NCI-H2227 treated with DMSO at 0.1 percent for 48 hours (cell line): ENCODE results near the gene PTBP2.
"Not testable (repeated sequence)": the region's sequence is repeated elsewhere in the genome, so short reads cannot be mapped to it uniquely, and the experiment has no call there.

ENCODE experiments used
- DNase-seq: peaks from one replicate; lab custom pipeline; 2025; lab: John Stamatoyannopoulos, UW

Gene PTBP2

GRCh38 chr1:96741335-96741734 is 19.8 kb downstream of the PTBP2 start:
- DNase-seq, result no peak

- DNase-seq, result no peak
These were observed 25.1 kb downstream of the PTBP2 start for GRCh38 chr1:96746440-96747420.

GRCh38 chr1:96747565-96747964 is 26.0 kb downstream of the PTBP2 start:
- no peak for DNase-seq

- no peak for DNase-seq
These were observed 26.5 kb downstream of the PTBP2 start for GRCh38 chr1:96748078-96748477.

- no peak for DNase-seq
These were observed 28.0 kb downstream of the PTBP2 start for GRCh38 chr1:96749618-96750017.

GRCh38 chr1:96752394-96752793 is 30.8 kb downstream of the PTBP2 start:
- DNase-seq, result no peak

GRCh38 chr1:96756789-96757188 is 35.2 kb downstream of the PTBP2 start:
- DNase-seq, result no peak

- not testable (repeated sequence) for DNase-seq
These were observed 41.0 kb downstream of the PTBP2 start for GRCh38 chr1:96762586-96762985.

GRCh38 chr1:96763514-96763913 is 41.9 kb downstream of the PTBP2 start:
- no peak for DNase-seq

GRCh38 chr1:96764469-96764868 is 42.9 kb downstream of the PTBP2 start:
- no peak for DNase-seq

- DNase-seq, result no peak
These were observed 50.3 kb downstream of the PTBP2 start for GRCh38 chr1:96771847-96772246.

GRCh38 chr1:96772349-96772748 is 50.8 kb downstream of the PTBP2 start:
- no peak for DNase-seq

- DNase-seq, result no peak
These were observed 51.4 kb downstream of the PTBP2 start for GRCh38 chr1:96772972-96773371.

- DNase-seq, result no peak
These were observed 60.6 kb downstream of the PTBP2 start for GRCh38 chr1:96782206-96782605.

GRCh38 chr1:96782856-96783255 is 61.3 kb downstream of the PTBP2 start:
- no peak for DNase-seq

GRCh38 chr1:96790599-96790998 is 69.0 kb downstream of the PTBP2 start:
- no peak for DNase-seq

GRCh38 chr1:96792220-96792619 is 70.6 kb downstream of the PTBP2 start:
- no peak for DNase-seq

- not testable (repeated sequence) for DNase-seq
These were observed 80.1 kb downstream of the PTBP2 start for GRCh38 chr1:96801696-96802095.

GRCh38 chr1:96804648-96805047 is 83.1 kb downstream of the PTBP2 start:
- DNase-seq, result no peak

- peak; percentile 50 for DNase-seq
These were observed 86.6 kb downstream of the PTBP2 start for GRCh38 chr1:96808191-96808590.

GRCh38 chr1:96815914-96816313 is 94.3 kb downstream of the PTBP2 start:
- no peak for DNase-seq

GRCh38 chr1:96820107-96820506 is 98.5 kb downstream of the PTBP2 start:
- no peak for DNase-seq

GRCh38 chr1:96820671-96821070 is 99.1 kb downstream of the PTBP2 start:
- no peak for DNase-seq

- DNase-seq, result no peak
These were observed 103.6 kb downstream of the PTBP2 start for GRCh38 chr1:96825231-96825630.
